ENCODE data around the gene NUP210. TPM values are rescaled to one million over a fixed set of nuclear protein-coding genes. Genes with fewer than 3 reads are reported as not detected.

Gene NUP210
- total RNA-seq = 0.09 TPM in 1 of 2 replicates, not detected in the other

GRCh38 chr3:13420045-13420830 lies at the start of gene NUP210:
NUP210 (minus strand) TSS chr3:13420322; CDS start chr3:13420226, 96 bp downstream.

Other genes starting within 250 kb of the NUP210 start
- gene HDAC11, start 60.0 kb upstream of the NUP210 start, total RNA-seq = 17.2 and 19.3 TPM in 2 replicates
- 332 and 621 TPM in 2 replicates for gene FBLN2, start 128.8 kb upstream of the NUP210 start, total RNA-seq